Lung (tissue), 12 donors: Measurements from ENCODE around the gene BRPF3. TPM values are rescaled to one million over a fixed set of nuclear protein-coding genes. Genes with fewer than 3 reads are reported as not detected.

Experiments used
- ATAC-seq: fragments of 200-7000 bp; cut with Tn5 transposase; one replicate; pipeline ENCODE4 v1.9.1; 2020; ENCODE audit warnings: moderate number of reproducible peaks; ENCODE audit not compliant: insufficient read depth, low FRiP score
- DNase-seq, 3 donors: peaks; one replicate each; pipeline ENCODE4 v3.0.0-alpha.2; 2013 to 2017
- H3K27ac ChIP-seq, 2 donors: one replicate each; pipeline ENCODE4 v1.5.1; 2013; ENCODE audit warnings: mild to moderate bottlenecking in 2 of 2, moderate library complexity in 2 of 2, control low read depth in 1 of 2, inconsistent platforms in 1 of 2, low read depth in 1 of 2, low read length in 1 of 2
- H3K27me3 ChIP-seq, 3 donors: one replicate each; pipeline ENCODE4 v1.5.1; 2013; ENCODE audit warnings: low read length in 2 of 3; ENCODE audit not compliant: control insufficient read depth in 3 of 3, insufficient read depth in 3 of 3
- H3K36me3 ChIP-seq, 4 donors: one replicate each; pipeline ENCODE4 v1.5.1; 2013; ENCODE audit warnings: low read length in 4 of 4, mild to moderate bottlenecking in 1 of 4, moderate library complexity in 1 of 4; ENCODE audit not compliant: control insufficient read depth in 4 of 4, insufficient read depth in 4 of 4
- H3K4me1 ChIP-seq, 5 donors: one replicate each; pipeline ENCODE4 v1.5.1; 2013; ENCODE audit warnings: low read length in 5 of 5, mild to moderate bottlenecking in 2 of 5, moderate library complexity in 1 of 5; ENCODE audit not compliant: control insufficient read depth in 5 of 5, insufficient read depth in 5 of 5
- H3K4me3 ChIP-seq: one replicate; pipeline ENCODE4 v1.5.1; 2013; ENCODE audit warnings: mild to moderate bottlenecking, control low read depth, moderate library complexity
- H3K9ac ChIP-seq, 2 donors: one replicate each; pipeline ENCODE4 v1.5.1; 2013; ENCODE audit warnings: low read length in 2 of 2, control low read depth in 1 of 2; ENCODE audit not compliant: insufficient read depth in 1 of 2
- H3K9me3 ChIP-seq, 4 donors: one replicate each; pipeline ENCODE4 v1.5.1; 2013; ENCODE audit warnings: low read length in 3 of 4, mild to moderate bottlenecking in 1 of 4, moderate library complexity in 1 of 4; ENCODE audit not compliant: control insufficient read depth in 4 of 4, insufficient read depth in 3 of 4
- CTCF ChIP-seq: IDR thresholded peaks from 2 replicates; pipeline ENCODE4 v1.5.1; 2012; ENCODE audit warnings: mild to moderate bottlenecking; ENCODE audit errors: control extremely low read depth, extremely low read depth
- WGBS, 2 donors: extraction: QIAGEN DNeasy Blood & Tissue Kit; methylation state at CpG; one replicate each; pipeline ENCODE4 v1.1.7; 2013; 5-methylcytosine and 5-hydroxymethylcytosine counted together
- polyA plus RNA-seq, 2 donors: library from polyadenylated mRNA; stranded (reverse); fragments of 200-250 nt; gene quantifications; one replicate each; pipeline ENCODE4 v1.2.1, GENCODE V29; 2013
- total RNA-seq, 2 donors: library from RNA; depleted of rRNA in 1 of 2; stranded (reverse); fragments of >200 nt in 1 of 2; gene quantifications; one replicate each; pipeline ENCODE4 v1.2.1, GENCODE V29; 2014 to 2021
- donor health status: control.
- donor health status: control.
- donor health status: Bipolar disorder and iron deficiency.
- donor health status: healthy.
- donor health status: DM: yes; HTN: yes; CAD: no.

Gene BRPF3
- total and polyA plus RNA-seq, 4 donors = 7.8 to 29.2 (median 20.2) TPM

GRCh38 chr6:36227379-36228228 lies 31.1 kb downstream of the BRPF3 start:
- WGBS, 2 donors = 57 to 64% methylated on average over 1 of the region's 1 CpG
- no peak for DNase-seq
- no peaks in the 10 kb centered on the region for H3K9me3 ChIP-seq

GRCh38 chr6:36229223-36229622 lies 32.7 kb downstream of the BRPF3 start:
- TF ChIP-seq CTCF = no peak
- H3K9me3 ChIP-seq = no peaks in the 10 kb centered on the region
- no peak for DNase-seq
- ATAC-seq = no peak
- no peak overlapping the region for H3K4me3 ChIP-seq
- H3K4me1 ChIP-seq = peaks cover 0 to 8% (median 0%) of the 10 kb centered on the region in 5 donors
- 95 to 98% methylated on average over 5 of the region's 5 CpGs for WGBS, 2 donors
- H3K27ac ChIP-seq = no peak overlapping the region
- no peak overlapping the region for H3K9ac ChIP-seq
- peaks cover 29 to 50% (median 35%) of the 10 kb centered on the region in 4 donors for H3K36me3 ChIP-seq
- H3K27me3 ChIP-seq = no peaks in the 10 kb centered on the region

More at GRCh38 chr6:36227379-36228228, 31.1 kb downstream of the BRPF3 start:
- no peak for TF ChIP-seq CTCF
- H3K4me3 ChIP-seq = no peak overlapping the region
- H3K27me3 ChIP-seq = no peaks in the 10 kb centered on the region
- no peak overlapping the region for H3K27ac ChIP-seq
- H3K9ac ChIP-seq = no peak overlapping the region
- peaks cover 0 to 9% (median 0%) of the 10 kb centered on the region in 5 donors for H3K4me1 ChIP-seq
- ATAC-seq = no peak
- H3K36me3 ChIP-seq = peaks cover 33 to 48% (median 40%) of the 10 kb centered on the region in 4 donors

- peaks cover 21 to 45% (median 24%) of the 10 kb centered on the region in 4 donors for H3K36me3 ChIP-seq
- H3K4me3 ChIP-seq = no peak overlapping the region
- WGBS, 2 donors = 96% methylated on average over 11 of the region's 11 CpGs
- H3K9me3 ChIP-seq = no peaks in the 10 kb centered on the region
- ATAC-seq = no peak
- no peaks in the 10 kb centered on the region for H3K27me3 ChIP-seq
- no peak overlapping the region for H3K27ac ChIP-seq
- H3K9ac ChIP-seq = no peak overlapping the region
- peaks cover 0 to 2% (median 0%) of the 10 kb centered on the region in 5 donors for H3K4me1 ChIP-seq
- no peak for TF ChIP-seq CTCF
- no peak for DNase-seq
These were observed 33.8 kb downstream of the BRPF3 start for GRCh38 chr6:36230371-36230770.
